ENCODE data around the gene PPFIBP2.

- no peak for TF ChIP-seq CTCF (IDR thresholded peaks at IDR 0.05)
- TF ChIP-seq POLR2A (IDR thresholded peaks at IDR 0.05): no peak
Observed at GRCh38 chr11:7574491-7575130, 60.8 kb downstream of the PPFIBP2 start.

Measured in esophagus squamous epithelium (tissue), 4 donors.